ENCODE data around the gene GKN1.

DNA sequence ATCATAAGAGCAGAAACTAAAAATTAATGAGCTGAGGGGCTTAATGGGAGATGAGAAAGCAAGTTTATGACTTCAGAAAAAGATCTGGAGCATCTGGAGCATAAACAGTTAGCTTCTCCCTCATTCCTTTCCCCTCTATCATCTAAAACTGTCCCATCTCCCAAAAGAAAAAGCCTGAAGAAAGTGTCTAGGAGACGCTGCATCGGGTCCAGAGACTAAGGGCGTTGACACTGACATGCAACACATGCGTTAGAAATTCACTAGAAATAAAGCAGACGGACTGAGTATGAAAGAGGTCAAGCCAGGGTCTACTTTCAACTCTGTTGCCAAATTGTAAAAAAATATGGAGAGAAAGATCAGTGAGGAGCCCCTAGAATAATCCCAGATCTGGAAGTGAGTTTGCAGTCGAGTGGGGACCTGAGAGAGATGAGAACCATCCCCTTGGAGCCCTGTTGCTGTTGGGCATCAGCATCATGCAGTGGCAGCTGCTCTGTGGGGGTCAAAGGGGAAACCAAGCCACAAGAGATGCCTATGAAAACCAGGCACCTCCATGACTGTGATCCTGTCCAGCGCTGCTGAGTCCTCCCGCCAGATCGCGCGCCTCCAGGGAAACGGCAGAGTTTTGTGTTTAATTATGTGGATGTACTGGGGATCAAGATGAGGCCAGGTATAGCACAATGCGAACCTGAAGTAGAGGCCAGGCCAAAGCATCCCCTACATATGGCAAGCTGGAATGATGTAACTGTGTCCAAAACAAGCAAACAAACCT, 52.4 kb downstream of the GKN1 start:
- TF ChIP-seq, protein P1, sequence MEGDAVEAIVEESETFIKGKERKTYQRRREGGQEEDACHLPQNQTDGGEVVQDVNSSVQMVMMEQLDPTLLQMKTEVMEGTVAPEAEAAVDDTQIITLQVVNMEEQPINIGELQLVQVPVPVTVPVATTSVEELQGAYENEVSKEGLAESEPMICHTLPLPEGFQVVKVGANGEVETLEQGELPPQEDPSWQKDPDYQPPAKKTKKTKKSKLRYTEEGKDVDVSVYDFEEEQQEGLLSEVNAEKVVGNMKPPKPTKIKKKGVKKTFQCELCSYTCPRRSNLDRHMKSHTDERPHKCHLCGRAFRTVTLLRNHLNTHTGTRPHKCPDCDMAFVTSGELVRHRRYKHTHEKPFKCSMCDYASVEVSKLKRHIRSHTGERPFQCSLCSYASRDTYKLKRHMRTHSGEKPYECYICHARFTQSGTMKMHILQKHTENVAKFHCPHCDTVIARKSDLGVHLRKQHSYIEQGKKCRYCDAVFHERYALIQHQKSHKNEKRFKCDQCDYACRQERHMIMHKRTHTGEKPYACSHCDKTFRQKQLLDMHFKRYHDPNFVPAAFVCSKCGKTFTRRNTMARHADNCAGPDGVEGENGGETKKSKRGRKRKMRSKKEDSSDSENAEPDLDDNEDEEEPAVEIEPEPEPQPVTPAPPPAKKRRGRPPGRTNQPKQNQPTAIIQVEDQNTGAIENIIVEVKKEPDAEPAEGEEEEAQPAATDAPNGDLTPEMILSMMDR (IDR thresholded peaks at IDR 0.05) = no peak
- no peak for TF ChIP-seq POLR2A (IDR thresholded peaks at IDR 0.05)
